ENCODE measurements around the gene ZNF317. TPM values are rescaled to one million over a fixed set of nuclear protein-coding genes. Genes with fewer than 3 reads are reported as not detected.

ZNF317 gene
- total and polyA plus RNA-seq, 9 of the 15 experiments (the other 6 are each of a cell fraction or from before 2014, with no cell fraction given), result 17.3 to 43.2 (median 34.8) TPM

DNA sequence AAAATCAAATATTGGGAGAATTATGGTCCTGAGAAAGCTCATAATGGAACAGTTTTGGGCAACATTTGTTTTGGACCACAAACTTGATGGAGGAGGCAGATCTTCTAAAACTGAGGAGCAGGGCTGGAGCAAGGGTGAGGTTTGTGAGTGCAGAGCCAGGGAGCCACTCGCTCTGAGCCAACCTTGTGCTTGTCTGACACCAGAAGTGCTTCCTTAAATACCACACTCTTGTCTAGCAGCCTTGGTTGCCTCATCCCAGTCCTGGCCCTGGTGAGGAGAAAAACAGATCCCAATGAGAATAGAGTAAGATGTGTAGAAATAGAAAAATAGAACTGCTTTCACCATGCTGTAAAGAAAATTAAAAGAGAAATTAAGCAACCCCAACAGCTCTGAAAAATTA lies 6.7 kb downstream of the ZNF317 start:
- no peak for ATAC-seq
- 100% methylated on average over 1 of the region's 1 CpG for WGBS (ENCODE audit: insufficient coverage, low coverage, missing lambda C conversion rate)
- ChIA-PET POLR2A (no interaction called here), CTCF (ENCODE audit: low intra/inter-chr PET ratio) (no interaction called here)
- no peak overlapping the region for H3K4me3 ChIP-seq
- H3K4me1 ChIP-seq (replicated peaks in 1 of 2; ENCODE audit: control insufficient read depth in 2 of 2, insufficient read depth in 2 of 2, low read length in 2 of 2), result no peaks in the 10 kb centered on the region
- no peaks in the 10 kb centered on the region for H3K27me3 ChIP-seq (ENCODE audit: control insufficient read depth in 2 of 2, insufficient read depth in 2 of 2, low read length in 2 of 2)
- H2AFZ ChIP-seq (ENCODE audit: low read depth, low read length), result no peak overlapping the region
- BruUV-seq (replicated peaks), result no TSS peak
- H3K9ac ChIP-seq (ENCODE audit: insufficient read depth in 1 of 2, low read depth in 2 of 2, low read length in 2 of 2), result no peak overlapping the region
- TF ChIP-seq POLR3G (IDR thresholded peaks at IDR 0.05; ENCODE audit: extremely low read depth, insufficient read length, insufficient replicate concordance) (no peak), ELF2 (CRISPR knock-in tag; IDR thresholded peaks at IDR 0.05) (no peak), CREB1 (IDR thresholded peaks at IDR 0.05) (no peak), CREB1 (CRISPR knock-in tag; IDR thresholded peaks at IDR 0.05) (no peak), POLR3A (IDR thresholded peaks at IDR 0.05; ENCODE audit: borderline replicate concordance, extremely low read depth, insufficient read depth, insufficient read length) (no peak), ZNF445 (CRISPR knock-in tag; IDR thresholded peaks at IDR 0.05; ENCODE audit: low read depth) (no peak), ZNF76 (CRISPR knock-in tag; IDR thresholded peaks at IDR 0.05; ENCODE audit: borderline replicate concordance) (no peak), HMGXB4 (CRISPR knock-in tag; IDR thresholded peaks at IDR 0.05) (no peak), RAD21 (CRISPR knock-in tag; conservative IDR thresholded peaks at IDR 0.05 in 1 of 2, IDR thresholded peaks at IDR 0.05 in 1 of 2) (no peak), NKRF (IDR thresholded peaks at IDR 0.05; ENCODE audit: borderline replicate concordance) (no peak), POLR2H (tag; IDR thresholded peaks at IDR 0.05; ENCODE audit: low read depth) (no peak), BRCA1 (IDR thresholded peaks at IDR 0.05) (no peak), BRCA1 (CRISPR knock-in tag; IDR thresholded peaks at IDR 0.05) (no peak), ZNF57 (CRISPR knock-in tag; IDR thresholded peaks at IDR 0.05) (no peak)
- no peak overlapping the region for H3K27ac ChIP-seq (ENCODE audit: extremely low read depth, low read depth, low read length)
- peaks cover 18% of the 10 kb centered on the region for H3K9me3 ChIP-seq (replicated peaks; ENCODE audit: control insufficient read depth, insufficient read depth, low read depth, low read length)
- no peaks in the 10 kb centered on the region for H3K9me1 ChIP-seq (ENCODE audit: control insufficient read depth, insufficient read depth, low read length)
- in situ Hi-C loops (cut with MboI), result no loop called here
- peaks cover 56% of the 10 kb centered on the region for H3K36me3 ChIP-seq (ENCODE audit: control insufficient read depth, insufficient read depth, low read length)
- H3K4me2 ChIP-seq (ENCODE audit: insufficient read depth, low read length), result no peak overlapping the region
- no peak for FAIRE-seq
- no peak for DNase-seq (ENCODE audit: extremely low read depth in 1 of 4, low spot score in 3 of 4)
- H3K79me2 ChIP-seq (ENCODE audit: control insufficient read depth, insufficient read depth, low read length), result peaks cover 97% of the 10 kb centered on the region
- intact Hi-C loops (cut with micrococcal nuclease), result no loop called here
- H4K20me1 ChIP-seq (replicated peaks; ENCODE audit: control insufficient read depth, insufficient read depth, low read length), result no peaks in the 10 kb centered on the region
